Neuronal stem cell (in vitro differentiated cells): ENCODE results near the gene CHST11.

Source experiments
- DNase-seq: peaks from one replicate; pipeline ENCODE4 v3.0.0-alpha.2; 2013; ENCODE audit warnings: low spot score
- H2AFZ ChIP-seq: one replicate; pipeline ENCODE4 v1.6.1; 2013; ENCODE audit warnings: mild to moderate bottlenecking, low read length, inconsistent platforms
- H2AK5ac ChIP-seq: 2 replicates; pipeline ENCODE4 v1.6.1; 2013; ENCODE audit warnings: low read depth, mild to moderate bottlenecking, inconsistent platforms, low read length, moderate library complexity, mixed read lengths
- H2BK120ac ChIP-seq: 2 replicates; pipeline ENCODE4 v1.6.1; 2013; ENCODE audit warnings: low read depth, mild to moderate bottlenecking, inconsistent platforms, low read length, moderate library complexity, mixed read lengths
- H2BK12ac ChIP-seq: one replicate; pipeline ENCODE4 v1.6.1; 2013; ENCODE audit warnings: low read length, inconsistent platforms
- H2BK15ac ChIP-seq: 2 replicates; pipeline ENCODE4 v1.6.1; 2013; ENCODE audit warnings: mild to moderate bottlenecking, low read length, inconsistent platforms, mixed read lengths
- H2BK5ac ChIP-seq: one replicate; pipeline ENCODE4 v1.6.1; 2013; ENCODE audit warnings: inconsistent platforms, mild to moderate bottlenecking, low read length, moderate library complexity
- H3K14ac ChIP-seq: one replicate; pipeline ENCODE4 v1.6.1; 2013; ENCODE audit warnings: low read length, inconsistent platforms
- H3K18ac ChIP-seq: 2 replicates; pipeline ENCODE4 v1.6.1; 2013; ENCODE audit warnings: low read length, inconsistent platforms
- H3K23ac ChIP-seq: 2 replicates; pipeline ENCODE4 v1.6.1; 2013; ENCODE audit warnings: low read depth, mild to moderate bottlenecking, mixed read lengths, low read length, inconsistent platforms; ENCODE audit not compliant: poor library complexity
- H3K27ac ChIP-seq: replicated peaks from 3 replicates; pipeline ENCODE4 v1.5.1; 2013; ENCODE audit warnings: low read length, inconsistent platforms
- H3K27me3 ChIP-seq, 3 experiments: 2 replicates each; pipeline ENCODE4 v1.6.1; 2013; ENCODE audit warnings: low read length in 3 of 3, mild to moderate bottlenecking in 2 of 3, inconsistent platforms in 1 of 3, low read depth in 1 of 3, mixed read lengths in 1 of 3, moderate library complexity in 1 of 3; ENCODE audit not compliant: control insufficient read depth in 3 of 3, insufficient read depth in 3 of 3
- H3K36me3 ChIP-seq, 2 donors: replicated peaks in 1 of 2; 2 replicates each; pipeline ENCODE4 v1.6.1; 2013; ENCODE audit warnings: low read length in 2 of 2; ENCODE audit not compliant: control insufficient read depth in 2 of 2, insufficient read depth in 2 of 2
- H3K4ac ChIP-seq: 2 replicates; pipeline ENCODE4 v1.6.1; 2013; ENCODE audit warnings: inconsistent platforms, mild to moderate bottlenecking, low read length, moderate library complexity
- H3K4me1 ChIP-seq, 2 donors: 1 replicate in 1 of 2; 2 replicates in 1 of 2; pipeline ENCODE4 v1.6.1; 2013; ENCODE audit warnings: low read length in 2 of 2, low read depth in 1 of 2; ENCODE audit not compliant: control insufficient read depth in 2 of 2, insufficient read depth in 1 of 2
- H3K4me2 ChIP-seq: one replicate; pipeline ENCODE4 v1.6.1; 2013; ENCODE audit warnings: mild to moderate bottlenecking, low read length, inconsistent platforms; ENCODE audit not compliant: insufficient read depth, poor library complexity, severe bottlenecking
- H3K4me3 ChIP-seq, 2 donors: 2 replicates each; pipeline ENCODE4 v1.5.1; 2013; ENCODE audit warnings: low read length in 2 of 2, mild to moderate bottlenecking in 2 of 2, inconsistent platforms in 1 of 2, moderate library complexity in 1 of 2
- H3K79me1 ChIP-seq: one replicate; pipeline ENCODE4 v1.6.1; 2013; ENCODE audit warnings: low read depth, mild to moderate bottlenecking, inconsistent platforms, low read length, moderate library complexity
- H3K9ac ChIP-seq: one replicate; pipeline ENCODE4 v1.6.1; 2013; ENCODE audit warnings: mild to moderate bottlenecking, low read depth, low read length, inconsistent platforms; ENCODE audit not compliant: poor library complexity
- H3K9me3 ChIP-seq, 2 donors: replicated peaks in 1 of 2; 2 replicates each; pipeline versions ENCODE3 to v1.6.1; 2013; ENCODE audit warnings: low read length in 2 of 2, mild to moderate bottlenecking in 2 of 2, inconsistent platforms in 1 of 2, low read depth in 1 of 2, mixed read lengths in 1 of 2, moderate library complexity in 1 of 2; ENCODE audit not compliant: control insufficient read depth in 2 of 2, insufficient read depth in 1 of 2
- H4K8ac ChIP-seq: one replicate; pipeline ENCODE4 v1.6.1; 2013; ENCODE audit warnings: low read depth, mild to moderate bottlenecking, inconsistent platforms, low read length, moderate library complexity
- H4K91ac ChIP-seq: one replicate; pipeline ENCODE4 v1.6.1; 2013; ENCODE audit warnings: low read length, low read depth, mild to moderate bottlenecking, inconsistent platforms; ENCODE audit not compliant: poor library complexity
- WGBS, 2 donors: extraction: QIAGEN DNeasy Blood & Tissue Kit; methylation state at CpG; one replicate each; pipeline ENCODE4 v1.1.7; 2013; ENCODE audit warnings: missing lambda C conversion rate in 2 of 2, mixed read lengths in 1 of 2; ENCODE audit not compliant: insufficient read length in 2 of 2, insufficient replicate concordance in 1 of 2; ENCODE audit errors: extremely low coverage in 2 of 2; 5-methylcytosine and 5-hydroxymethylcytosine counted together

The CHST11 gene

DNA sequence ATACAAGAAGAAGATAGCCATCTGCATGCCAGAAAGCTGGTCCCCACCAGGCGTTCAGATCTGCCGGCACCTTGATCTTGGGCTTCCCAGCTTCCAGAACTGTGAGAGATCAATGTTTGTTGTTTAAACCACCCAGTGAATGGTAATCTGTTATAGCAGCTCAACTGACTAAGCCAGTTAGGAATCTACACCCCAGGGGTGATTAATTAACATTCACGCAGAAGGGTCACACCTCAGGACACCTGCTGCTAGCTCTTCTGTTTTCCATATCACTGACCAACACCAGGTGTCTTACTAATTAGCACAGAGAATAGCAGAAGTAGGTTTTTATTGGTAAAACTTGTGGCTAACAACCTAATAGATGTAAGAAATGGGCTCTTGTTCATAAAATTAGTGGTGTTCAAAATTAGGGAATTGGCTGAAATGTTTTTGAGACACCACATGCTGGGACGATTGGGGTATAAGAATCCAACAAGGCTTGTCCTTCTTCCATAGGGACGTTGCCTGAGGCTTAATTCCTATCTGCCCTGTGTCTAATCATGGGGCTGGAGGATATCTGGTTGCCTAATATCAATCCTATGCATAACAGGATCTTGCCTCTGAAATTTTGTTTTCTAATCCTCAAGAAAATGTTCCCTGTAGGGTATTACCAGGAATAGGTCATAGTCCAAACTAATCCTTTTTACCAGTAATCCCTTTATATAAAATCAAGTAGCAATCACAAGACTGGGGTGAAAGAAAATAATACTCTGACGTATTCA lies 42.0 kb upstream of the CHST11 start:
- Histone ChIP-seq H2BK15ac (no peak overlapping the region), H3K4me3 (no peak overlapping the region), H3K4ac (no peak overlapping the region), H4K8ac (no peak overlapping the region), H3K27me3 (peaks cover 0 to 8% (median 0%) of the 10 kb centered on the region in 3 experiments), H2BK12ac (no peak overlapping the region), H2AFZ (no peak overlapping the region), H3K14ac (no peak overlapping the region), H3K4me1 (peaks cover 0 to 4% of the 10 kb centered on the region in 2 donors), H3K9me3 (no peaks in the 10 kb centered on the region), H3K36me3 (no peaks in the 10 kb centered on the region), H3K4me2 (no peak overlapping the region), H3K18ac (no peak overlapping the region), H3K23ac (no peak overlapping the region), H3K27ac (no peak overlapping the region), H4K91ac (no peak overlapping the region), H3K79me1 (no peaks in the 10 kb centered on the region), H2AK5ac (no peak overlapping the region), H3K9ac (no peak overlapping the region), H2BK5ac (no peak overlapping the region), H2BK120ac (no peak overlapping the region)
- no peak for DNase-seq
- no CpG with 5 or more reads among the region's 6 CpGs for WGBS, 2 donors

GRCh38 chr12:104415342-104415980 lies 41.3 kb upstream of the CHST11 start:
- Histone ChIP-seq H3K18ac (no peak overlapping the region), H2BK120ac (no peak overlapping the region), H3K4me2 (no peak overlapping the region), H2BK12ac (no peak overlapping the region), H3K27ac (no peak overlapping the region), H2AK5ac (no peak overlapping the region), H3K4me3 (no peak overlapping the region), H3K79me1 (no peaks in the 10 kb centered on the region), H3K9ac (no peak overlapping the region), H4K91ac (no peak overlapping the region), H4K8ac (no peak overlapping the region), H3K14ac (no peak overlapping the region), H2AFZ (no peak overlapping the region), H3K27me3 (peaks cover 0 to 8% (median 0%) of the 10 kb centered on the region in 3 experiments), H3K36me3 (no peaks in the 10 kb centered on the region), H3K9me3 (no peaks in the 10 kb centered on the region), H2BK5ac (no peak overlapping the region), H2BK15ac (no peak overlapping the region), H3K4ac (no peak overlapping the region), H3K23ac (no peak overlapping the region), H3K4me1 (peaks cover 0 to 4% of the 10 kb centered on the region in 2 donors)
- no CpG with 5 or more reads among the region's 9 CpGs for WGBS, 2 donors
- no peak for DNase-seq

- Histone ChIP-seq H3K27me3 (peaks cover 0 to 8% (median 0%) of the 10 kb centered on the region in 3 experiments), H2BK5ac (no peak overlapping the region), H3K14ac (no peak overlapping the region), H3K4me3 (no peak overlapping the region), H4K8ac (no peak overlapping the region), H2BK15ac (no peak overlapping the region), H3K27ac (no peak overlapping the region), H3K4ac (no peak overlapping the region), H4K91ac (no peak overlapping the region), H3K36me3 (no peaks in the 10 kb centered on the region), H3K4me1 (peaks cover 0 to 4% of the 10 kb centered on the region in 2 donors), H2BK120ac (no peak overlapping the region), H3K9ac (no peak overlapping the region), H3K4me2 (no peak overlapping the region), H3K79me1 (no peaks in the 10 kb centered on the region), H2AFZ (no peak overlapping the region), H3K23ac (no peak overlapping the region), H2BK12ac (no peak overlapping the region), H2AK5ac (no peak overlapping the region), H3K9me3 (no peaks in the 10 kb centered on the region), H3K18ac (no peak overlapping the region)
- no peak for DNase-seq
- WGBS, 2 donors, result no CpG with 5 or more reads among the region's 6 CpGs
Observed at GRCh38 chr12:104416136-104416535, 40.6 kb upstream of the CHST11 start.

GRCh38 chr12:104416585-104416984 lies 40.2 kb upstream of the CHST11 start:
- no peak for DNase-seq
- Histone ChIP-seq H3K4me1 (peaks cover 0 to 4% of the 10 kb centered on the region in 2 donors), H2BK15ac (no peak overlapping the region), H2BK5ac (no peak overlapping the region), H3K9me3 (no peaks in the 10 kb centered on the region), H2BK120ac (no peak overlapping the region), H3K4me3 (no peak overlapping the region), H3K4ac (no peak overlapping the region), H3K27ac (no peak overlapping the region), H2AFZ (no peak overlapping the region), H4K91ac (no peak overlapping the region), H3K9ac (no peak overlapping the region), H3K27me3 (peaks cover 0 to 8% (median 0%) of the 10 kb centered on the region in 3 experiments), H3K36me3 (no peaks in the 10 kb centered on the region), H3K4me2 (no peak overlapping the region), H4K8ac (no peak overlapping the region), H3K23ac (no peak overlapping the region), H2BK12ac (no peak overlapping the region), H3K14ac (no peak overlapping the region), H2AK5ac (no peak overlapping the region), H3K18ac (no peak overlapping the region), H3K79me1 (no peaks in the 10 kb centered on the region)
- no CpG with 5 or more reads among the region's 1 CpG for WGBS, 2 donors
